Spleen (tissue), 11 donors: ENCODE data around the gene KLHL30. TPM values are rescaled to one million over a fixed set of nuclear protein-coding genes. Genes with fewer than 3 reads are reported as not detected.
A peak's percentile ranks its signal among the peaks of the same experiment; 100 is the strongest.

ENCODE experiments used
- DNase-seq: peaks from one replicate; pipeline ENCODE4 v3.0.0-alpha.2; 2020
- H3K27ac ChIP-seq, 8 donors: fragments of 200-600 bp; sonication (generic) in 7 of 8; 1 replicate in 4 of 8; 2 replicates in 4 of 8; pipeline versions ENCODE4 v1.5.0 to v1.8.0; 2016 to 2021; ENCODE audit warnings: inconsistent platforms in 4 of 8, mild to moderate bottlenecking in 4 of 8, moderate library complexity in 1 of 8
- H3K27me3 ChIP-seq, 7 donors: fragments of 200-600 bp; sonication (generic) in 6 of 7; replicated peaks in 1 of 7; 1 replicate in 4 of 7; 2 replicates in 3 of 7; pipeline versions ENCODE4 v1.5.0 to v1.8.0; 2016 to 2021; ENCODE audit warnings: inconsistent platforms in 3 of 7, mild to moderate bottlenecking in 1 of 7
- H3K36me3 ChIP-seq, 6 donors: fragments of 200-600 bp; sonication (generic) in 5 of 6; 1 replicate in 4 of 6; 2 replicates in 2 of 6; pipeline versions ENCODE4 v1.5.0 to v1.8.0; 2016 to 2021; ENCODE audit warnings: inconsistent platforms in 2 of 6
- H3K4me1 ChIP-seq, 6 donors: fragments of 200-600 bp; sonication (generic) in 5 of 6; 1 replicate in 3 of 6; 2 replicates in 3 of 6; pipeline versions ENCODE4 v1.5.0 to v1.8.0; 2016 to 2021; ENCODE audit warnings: inconsistent platforms in 3 of 6
- H3K4me3 ChIP-seq, 8 donors: fragments of 200-600 bp; sonication (generic) in 7 of 8; 1 replicate in 4 of 8; 2 replicates in 4 of 8; pipeline versions ENCODE4 v1.5.0 to v1.8.0; 2016 to 2021; ENCODE audit warnings: inconsistent platforms in 4 of 8, mild to moderate bottlenecking in 4 of 8, moderate library complexity in 2 of 8
- H3K9me3 ChIP-seq, 8 donors: fragments of 200-600 bp; sonication (generic) in 7 of 8; 1 replicate in 4 of 8; 2 replicates in 4 of 8; pipeline versions ENCODE4 v1.5.0 to v1.8.0; 2016 to 2021; ENCODE audit warnings: inconsistent platforms in 4 of 8
- POLR2A ChIP-seq, 3 donors: fragments of 450-650 bp; IDR thresholded peaks; one replicate each; pipeline ENCODE4 v1.5.1; 2017; ENCODE audit warnings: antibody characterized with exemption in 3 of 3, mild to moderate bottlenecking in 1 of 3
- POLR2AphosphoS5 ChIP-seq, 3 donors: sonication (generic); formaldehyde crosslinking; IDR thresholded peaks; one replicate each; pipeline ENCODE4 v1.5.1; 2017; ENCODE audit warnings: antibody characterized with exemption in 3 of 3
- WGBS, 5 donors: extraction: QIAGEN DNeasy Blood & Tissue Kit in 3 of 5; methylation state at CpG; one replicate each; pipeline versions ENCODE4 v1.1.5 to v1.1.7; 2013 to 2018; 5-methylcytosine and 5-hydroxymethylcytosine counted together
- intact Hi-C: fragments of 100-400 bp; cut with DNase I; formaldehyde crosslinking; loops from one replicate; pipeline ENCODE4 v1.15.0; 2023; ENCODE audit warnings: low total_unique reads
- polyA plus RNA-seq, 3 donors: library from polyadenylated mRNA; stranded (reverse); fragments of 200-250 nt; gene quantifications; one replicate each; pipeline ENCODE4 v1.2.1, GENCODE V29; 2013
- total RNA-seq, 7 donors: library from RNA; depleted of rRNA in 3 of 7; stranded (reverse); fragments of >200 nt in 3 of 7; fragmentation: NEBNext Ultra II Directional in 4 of 7; extraction: Animal tissue kit (Norgen Biotek cat#: 25700) in 4 of 7; gene quantifications; one replicate each; pipeline versions ENCODE4 v1.1.0 to v1.2.1, GENCODE V29; 2016 to 2021
- TF ChIP-seq, protein P1 (sequence below), 11 experiments: fragments of 200-600 bp in 7 of 11; fragments of 450-650 bp in 4 of 11; sonication (generic) in 4 of 11; IDR thresholded peaks in 8 of 11; conservative IDR thresholded peaks in 3 of 11; 1 replicate in 7 of 11; 2 replicates in 4 of 11; pipeline versions ENCODE4 v1.4.0 to v1.8.0; 2016 to 2021; ENCODE audit warnings: antibody characterized with exemption in 11 of 11, inconsistent platforms in 4 of 11, mild to moderate bottlenecking in 1 of 11
- donor health status: healthy with polysubstance abuse.
- donor health status: DM: no; HTN: no; CAD: no; lungs with moderate emphysema.
- donor health status: DM: no; HTN: no; CAD: no.
- donor health status: Bipolar disorder and iron deficiency.
- donor health status: healthy.
- donor health status: DM: no; HTN: no; CAD: no.
- donor health status: DM: yes; HTN: yes; CAD: no.

KLHL30 gene
- total and polyA plus RNA-seq, 10 donors: 0.09 to 0.85 (median 0.23) TPM; not detected in 2

DNA sequence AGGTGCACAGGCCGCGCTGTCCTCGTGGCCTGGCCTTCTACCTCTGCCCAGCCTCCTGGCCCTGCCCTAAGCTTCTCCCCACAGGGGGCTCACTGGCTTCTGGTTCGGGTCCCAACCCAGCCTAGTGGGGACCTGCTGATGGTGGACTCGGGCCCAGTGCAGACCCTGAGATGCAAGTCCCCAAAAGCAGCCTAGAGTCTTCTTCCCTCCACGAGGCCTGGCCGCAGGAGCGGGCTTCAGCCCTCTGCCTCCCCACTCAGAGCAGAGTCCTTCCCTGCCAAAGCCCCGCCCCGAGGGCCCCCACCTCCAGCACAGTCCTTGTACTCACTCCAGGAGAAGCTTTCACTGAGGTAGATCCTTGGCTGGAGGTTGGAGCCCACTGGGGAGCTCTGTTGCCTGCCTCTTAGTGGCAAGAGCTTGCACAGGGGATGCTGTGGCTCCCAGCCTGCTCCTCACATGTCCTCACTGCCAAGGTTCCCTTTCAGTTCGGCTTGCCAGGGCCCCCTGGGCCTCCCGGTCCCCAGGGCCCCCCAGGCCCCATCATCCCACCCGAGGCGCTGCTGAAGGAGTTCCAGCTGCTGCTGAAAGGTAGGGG is 23.9 kb downstream of the KLHL30 start:
- DNase-seq: peak; percentile 71
- TF ChIP-seq, protein P1, sequence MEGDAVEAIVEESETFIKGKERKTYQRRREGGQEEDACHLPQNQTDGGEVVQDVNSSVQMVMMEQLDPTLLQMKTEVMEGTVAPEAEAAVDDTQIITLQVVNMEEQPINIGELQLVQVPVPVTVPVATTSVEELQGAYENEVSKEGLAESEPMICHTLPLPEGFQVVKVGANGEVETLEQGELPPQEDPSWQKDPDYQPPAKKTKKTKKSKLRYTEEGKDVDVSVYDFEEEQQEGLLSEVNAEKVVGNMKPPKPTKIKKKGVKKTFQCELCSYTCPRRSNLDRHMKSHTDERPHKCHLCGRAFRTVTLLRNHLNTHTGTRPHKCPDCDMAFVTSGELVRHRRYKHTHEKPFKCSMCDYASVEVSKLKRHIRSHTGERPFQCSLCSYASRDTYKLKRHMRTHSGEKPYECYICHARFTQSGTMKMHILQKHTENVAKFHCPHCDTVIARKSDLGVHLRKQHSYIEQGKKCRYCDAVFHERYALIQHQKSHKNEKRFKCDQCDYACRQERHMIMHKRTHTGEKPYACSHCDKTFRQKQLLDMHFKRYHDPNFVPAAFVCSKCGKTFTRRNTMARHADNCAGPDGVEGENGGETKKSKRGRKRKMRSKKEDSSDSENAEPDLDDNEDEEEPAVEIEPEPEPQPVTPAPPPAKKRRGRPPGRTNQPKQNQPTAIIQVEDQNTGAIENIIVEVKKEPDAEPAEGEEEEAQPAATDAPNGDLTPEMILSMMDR (IDR thresholded peaks at IDR 0.05 in 8 of 11, conservative IDR thresholded peaks at IDR 0.05 in 3 of 11): no peak
- Histone ChIP-seq H3K4me3 (no peak overlapping the region), H3K27me3 (peaks cover 0 to 79% (median 34%) of the 10 kb centered on the region in 7 donors), H3K4me1 (peaks cover 0 to 46% (median 35%) of the 10 kb centered on the region in 6 donors), H3K9me3 (no peaks in the 10 kb centered on the region), H3K27ac (no peak overlapping the region), H3K36me3 (peaks cover 0 to 10% (median 4%) of the 10 kb centered on the region in 6 donors)
- WGBS, 5 donors: 84 to 92% (median 89%) methylated on average over 10 to 14 of the region's 14 CpGs
- intact Hi-C loops: no loop called here

DNA sequence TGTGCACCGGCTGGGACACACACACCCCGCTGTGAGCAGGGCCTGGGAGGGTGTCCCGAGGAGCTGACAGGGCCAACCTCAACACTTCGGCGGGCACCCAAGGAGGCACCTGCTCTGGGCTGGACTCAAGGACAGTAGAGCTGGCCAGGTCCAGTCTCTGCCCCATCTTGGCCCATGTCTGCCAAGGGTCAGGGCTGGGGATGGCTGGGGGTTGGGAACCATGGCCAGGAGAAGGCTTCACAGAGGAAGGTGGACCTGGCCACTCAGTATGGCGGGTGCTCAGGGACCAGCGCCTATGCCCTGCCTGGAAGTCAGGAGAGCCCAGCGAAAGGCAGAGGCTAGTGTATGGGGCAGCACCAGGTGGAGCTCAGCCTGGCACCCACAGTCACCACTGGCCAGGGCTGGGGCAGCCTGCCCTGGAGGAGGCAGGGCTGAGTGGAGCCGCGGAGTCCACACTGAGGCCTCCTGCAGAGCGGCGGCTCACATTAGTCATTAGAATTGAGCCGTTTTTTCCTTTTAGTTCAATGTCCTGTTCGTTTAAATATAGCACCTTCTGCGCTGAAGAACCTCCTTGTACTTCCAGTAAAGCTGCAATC is 24.5 kb downstream of the KLHL30 start:
- Histone ChIP-seq H3K9me3 (no peaks in the 10 kb centered on the region), H3K27me3 (peaks cover 0 to 74% (median 34%) of the 10 kb centered on the region in 7 donors), H3K27ac (no peak overlapping the region), H3K4me1 (peaks cover 0 to 46% (median 35%) of the 10 kb centered on the region in 6 donors), H3K4me3 (no peak overlapping the region), H3K36me3 (peaks cover 0 to 16% (median 10%) of the 10 kb centered on the region in 6 donors)
- DNase-seq: no peak
- TF ChIP-seq POLR2AphosphoS5 (IDR thresholded peaks at IDR 0.05) (no peak), POLR2A (IDR thresholded peaks at IDR 0.05) (no peak)
- TF ChIP-seq, protein P1 (IDR thresholded peaks at IDR 0.05 in 8 of 11, conservative IDR thresholded peaks at IDR 0.05 in 3 of 11): no peak
- WGBS, 5 donors: 49 to 77% (median 69%) methylated on average over 7 to 15 of the region's 15 CpGs
- intact Hi-C loops: no loop called here

DNA sequence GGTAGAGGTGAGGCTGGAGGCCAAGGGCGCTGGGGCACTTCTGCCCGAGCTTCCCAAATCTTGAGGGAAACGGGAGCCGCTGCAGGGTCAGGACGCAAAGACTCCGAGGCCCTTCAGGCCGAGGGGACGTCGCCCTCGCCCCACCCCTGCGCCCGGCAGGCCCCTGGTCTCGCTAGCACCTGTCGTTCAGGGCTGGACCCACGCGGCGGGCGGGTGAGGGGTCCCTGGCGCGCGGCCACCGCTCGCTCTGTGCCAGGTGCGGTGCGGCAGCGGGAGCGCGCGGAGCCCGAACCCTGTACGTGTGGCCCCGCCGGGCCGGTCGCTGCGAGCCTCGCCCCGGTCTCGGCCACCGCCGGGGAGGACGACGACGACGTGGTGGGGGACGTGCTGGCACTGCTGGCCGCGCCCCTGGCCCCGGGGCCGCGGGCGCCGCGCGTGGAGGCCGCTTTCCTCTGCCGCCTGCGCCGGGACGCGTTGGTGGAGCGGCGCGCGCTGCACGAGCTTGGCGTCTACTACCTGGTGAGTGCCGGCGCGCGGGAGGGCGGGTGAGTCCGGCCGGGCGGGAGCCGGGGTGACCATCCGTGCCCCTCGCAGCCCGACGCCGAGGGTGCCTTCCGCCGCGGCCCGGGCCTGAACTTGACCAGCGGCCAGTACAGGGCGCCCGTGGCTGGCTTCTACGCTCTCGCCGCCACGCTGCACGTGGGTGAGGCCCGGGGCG is 25.2 kb downstream of the KLHL30 start:
- intact Hi-C loops: no loop called here
- H3K36me3 ChIP-seq: peaks cover 0 to 23% (median 17%) of the 10 kb centered on the region in 6 donors
- DNase-seq: peak; percentile 69
- no peak overlapping the region for H3K27ac ChIP-seq
- H3K27me3 ChIP-seq: peaks cover 0 to 67% (median 34%) of the 10 kb centered on the region in 7 donors
- H3K9me3 ChIP-seq: no peaks in the 10 kb centered on the region
- TF ChIP-seq POLR2AphosphoS5 (IDR thresholded peaks at IDR 0.05): no peak
- no peak for TF ChIP-seq POLR2A (IDR thresholded peaks at IDR 0.05)
- TF ChIP-seq, protein P1 (IDR thresholded peaks at IDR 0.05 in 8 of 11, conservative IDR thresholded peaks at IDR 0.05 in 3 of 11): no peak
- H3K4me3 ChIP-seq: peak overlapping the region in 2 of 8 donors; percentile 6 to 39
- WGBS, 5 donors: 1 to 5% (median 4%) methylated on average over 49 to 95 of the region's 95 CpGs
- peaks cover 0 to 40% (median 32%) of the 10 kb centered on the region in 6 donors for H3K4me1 ChIP-seq

DNA sequence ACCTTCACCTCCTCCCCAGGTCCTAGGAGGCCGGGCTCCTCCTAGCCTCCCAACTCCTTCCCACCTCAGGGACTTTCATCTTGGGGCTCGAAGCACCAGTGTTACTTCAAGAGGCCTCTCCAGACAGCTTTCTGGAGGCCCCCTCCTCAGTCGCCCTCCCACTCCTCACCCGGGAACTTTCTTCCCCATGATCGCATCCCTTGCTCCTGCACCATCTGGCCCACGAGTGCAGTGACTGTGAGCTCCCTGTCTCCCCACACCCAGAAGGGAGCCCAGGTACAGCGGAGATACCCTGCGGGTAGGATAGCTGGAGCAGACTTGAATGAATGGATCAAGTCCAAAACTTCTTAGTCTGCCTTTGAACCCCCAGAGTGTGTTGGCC is 26.4 kb downstream of the KLHL30 start:
- no peak overlapping the region for H3K4me3 ChIP-seq

More for the DNA sequence above, 26.4 kb downstream of the KLHL30 start:
- Histone ChIP-seq H3K27me3 (peaks cover 0 to 55% (median 25%) of the 10 kb centered on the region in 7 donors), H3K27ac (no peak overlapping the region), H3K36me3 (peaks cover 0 to 36% (median 28%) of the 10 kb centered on the region in 6 donors), H3K4me1 (peaks cover 0 to 30% (median 22%) of the 10 kb centered on the region in 6 donors), H3K9me3 (no peaks in the 10 kb centered on the region)
- 85 to 94% (median 92%) methylated on average over 8 of the region's 8 CpGs for WGBS, 5 donors
- TF ChIP-seq POLR2AphosphoS5 (IDR thresholded peaks at IDR 0.05) (no peak), POLR2A (IDR thresholded peaks at IDR 0.05) (no peak)
- TF ChIP-seq, protein P1 (IDR thresholded peaks at IDR 0.05 in 8 of 11, conservative IDR thresholded peaks at IDR 0.05 in 3 of 11): no peak
- peak; percentile 41 for DNase-seq
- intact Hi-C loops: no loop called here
